Heart right ventricle (tissue), 16 donors: ENCODE data around the gene BABAM2. TPM values are rescaled to one million over a fixed set of nuclear protein-coding genes. Genes with fewer than 3 reads are reported as not detected.

Experiments
- ATAC-seq, 8 donors: fragments of 200-7000 bp; cut with Tn5 transposase; one replicate each; pipeline ENCODE4 v1.9.1; 2020; ENCODE audit warnings: mild to moderate bottlenecking in 8 of 8, moderate library complexity in 8 of 8, moderate number of reproducible peaks in 1 of 8
- DNase-seq, 2 donors: peaks; one replicate each; pipeline ENCODE4 v3.0.0-alpha.2; 2020
- H3K27ac ChIP-seq, 10 donors: fragments of 200-600 bp; sonication (generic) in 2 of 10; one replicate each; pipeline versions ENCODE4 v1.5.0 to v1.8.0; 2020 to 2022; ENCODE audit warnings: mild to moderate bottlenecking in 3 of 10
- H3K27me3 ChIP-seq, 7 donors: fragments of 200-600 bp; one replicate each; pipeline ENCODE4 v1.8.0; 2021 to 2022; ENCODE audit warnings: mild to moderate bottlenecking in 2 of 7
- H3K36me3 ChIP-seq, 9 donors: fragments of 200-600 bp; sonication (generic) in 1 of 9; one replicate each; pipeline versions ENCODE4 v1.5.0 to v1.8.0; 2020 to 2022; ENCODE audit warnings: mild to moderate bottlenecking in 2 of 9
- H3K4me1 ChIP-seq, 9 donors: fragments of 200-600 bp; sonication (generic) in 1 of 9; one replicate each; pipeline versions ENCODE4 v1.5.0 to v1.8.0; 2020 to 2022; ENCODE audit warnings: mild to moderate bottlenecking in 4 of 9
- H3K4me3 ChIP-seq, 10 donors: fragments of 200-600 bp; sonication (generic) in 2 of 10; one replicate each; pipeline versions ENCODE4 v1.5.0 to v1.8.0; 2020 to 2022; ENCODE audit warnings: mild to moderate bottlenecking in 7 of 10, moderate library complexity in 2 of 10
- H3K9me3 ChIP-seq, 11 donors: fragments of 200-600 bp in 10 of 11; sonication (generic) in 2 of 11; one replicate each; pipeline versions ENCODE4 v1.5.0 to v1.8.0; 2013 to 2022; ENCODE audit warnings: mild to moderate bottlenecking in 2 of 11, control low read depth in 1 of 11, moderate library complexity in 1 of 11
- CTCF ChIP-seq, 9 donors: fragments of 200-600 bp; sonication (generic) in 2 of 9; IDR thresholded peaks; one replicate each; pipeline versions ENCODE4 v1.5.0 to v1.8.0; 2021 to 2022; ENCODE audit warnings: antibody characterized with exemption in 9 of 9, mild to moderate bottlenecking in 5 of 9, moderate library complexity in 1 of 9
- WGBS, 2 donors: extraction: QIAGEN DNeasy Blood & Tissue Kit; methylation state at CpG; one replicate each; pipeline ENCODE4 v1.1.7; 2013; ENCODE audit warnings: inconsistent platforms in 1 of 2; 5-methylcytosine and 5-hydroxymethylcytosine counted together
- intact Hi-C, 10 donors: fragments of 100-400 bp; cut with DNase I; formaldehyde crosslinking; loops; one replicate each; pipeline versions ENCODE4 v1.11.1 to v1.14.2; 2022
- polyA plus RNA-seq, 2 donors: library from polyadenylated mRNA; stranded (reverse); fragments of 200-250 nt; gene quantifications; one replicate each; pipeline ENCODE4 v1.2.3, GENCODE V29; 2013
- total RNA-seq, 10 donors: library from RNA; stranded (reverse); fragmentation: NEBNext Ultra II Directional in 3 of 10; extraction: Animal tissue kit (Norgen Biotek cat#: 25700) in 3 of 10; gene quantifications; one replicate each; pipeline versions ENCODE4 v1.2.1 to v1.2.4, GENCODE V29; 2021 to 2023
- donor health status: Arrhythmogenic right ventricular cardiomyopathy.
- donor health status: ischemic (EF 13 %, LVEDD 7.1; RV severe dilation, severe dysfunction).
- donor health status: healthy with polysubstance abuse.
- donor health status: DM: no; HTN: yes; CAD: no.
- donor health status: DM: no; HTN: no; CAD: no.
- donor health status: ischemic (EF 25% LVEDD 6.9; RV normal size, moderate dysfunction).
- donor health status: ischemic (EF 25% LVEDD 5.7; RV mildly dilated, moderate dysfunction).
- donor health status: healthy.
- donor health status: DM: yes; HTN: yes; CAD: no.
- donor health status: Ischemic cardiomyopathy.
- donor health status: ischemic (EF 35%, LVEDD 5.7; RV mildly dilated, moderate dysfunction).
- donor health status: nonischemic (EF 11% LVEDD 7.7; RV severe dilation, severe dysfunction).
- donor health status: DM: yes; HTN: yes; CAD: no.
- donor health status: PGD.
- donor health status: ischemic (EF 29% LVEDD 5.4; RV normal size, mild dysfunction).
- donor health status: nonischemic (EF 23%, LVEDD 6.1; RV moderate dilation, normal function).

Gene BABAM2
- total and polyA plus RNA-seq, 12 donors = 13.3 to 83.4 (median 65.9) TPM

- H3K36me3 ChIP-seq = no peaks in the 10 kb centered on the region
- H3K27me3 ChIP-seq = no peaks in the 10 kb centered on the region
- 42 to 43% methylated on average over 4 of the region's 4 CpGs for WGBS, 2 donors
- H3K27ac ChIP-seq = peak overlapping the region in 2 of 10 donors; percentile 11 to 22
- H3K4me1 ChIP-seq = peaks cover 0 to 16% (median 0%) of the 10 kb centered on the region in 9 donors
- no peak overlapping the region for H3K4me3 ChIP-seq
- no peak for DNase-seq
- intact Hi-C loops = no loop called here
- TF ChIP-seq CTCF (IDR thresholded peaks at IDR 0.05) = no peak
- H3K9me3 ChIP-seq = no peaks in the 10 kb centered on the region
- ATAC-seq = peak in 2 of 8 donors; percentile 24 to 42
Measured at GRCh38 chr2:27844821-27845255, 45.7 kb upstream of the BABAM2 start.

- ATAC-seq (no peak), DNase-seq (no peak)
- Histone ChIP-seq H3K36me3 (no peaks in the 10 kb centered on the region), H3K27ac (no peak overlapping the region), H3K4me3 (no peak overlapping the region), H3K4me1 (peaks cover 0 to 16% (median 0%) of the 10 kb centered on the region in 9 donors), H3K27me3 (no peaks in the 10 kb centered on the region), H3K9me3 (no peaks in the 10 kb centered on the region)
- intact Hi-C loops = no loop called here
- WGBS, 2 donors = 91 to 97% methylated on average over 2 of the region's 2 CpGs
- TF ChIP-seq CTCF (IDR thresholded peaks at IDR 0.05) = no peak
Measured at GRCh38 chr2:27847333-27847732, 43.2 kb upstream of the BABAM2 start.

GRCh38 chr2:27849558-27850205 is 40.8 kb upstream of the BABAM2 start:
- peaks cover 0 to 8% (median 4%) of the 10 kb centered on the region in 9 donors for H3K4me1 ChIP-seq
- 90 to 92% methylated on average over 3 of the region's 3 CpGs for WGBS, 2 donors
- no peak for DNase-seq
- no peaks in the 10 kb centered on the region for H3K9me3 ChIP-seq
- no peak for ATAC-seq
- H3K27me3 ChIP-seq = no peaks in the 10 kb centered on the region
- intact Hi-C loops = no loop called here
- TF ChIP-seq CTCF (IDR thresholded peaks at IDR 0.05) = no peak
- no peaks in the 10 kb centered on the region for H3K36me3 ChIP-seq
- H3K27ac ChIP-seq = no peak overlapping the region
- no peak overlapping the region for H3K4me3 ChIP-seq

GRCh38 chr2:27852691-27853090 is 37.8 kb upstream of the BABAM2 start:
- no peak for TF ChIP-seq CTCF (IDR thresholded peaks at IDR 0.05)
- DNase-seq (no peak), ATAC-seq (no peak)
- Histone ChIP-seq H3K27ac (no peak overlapping the region), H3K4me1 (peaks cover 0 to 12% (median 0%) of the 10 kb centered on the region in 9 donors), H3K9me3 (peaks cover 0 to 6% (median 0%) of the 10 kb centered on the region in 11 donors), H3K4me3 (no peak overlapping the region), H3K36me3 (peaks cover 0 to 3% (median 0%) of the 10 kb centered on the region in 9 donors), H3K27me3 (no peaks in the 10 kb centered on the region)
- intact Hi-C loops = no loop called here
- WGBS, 2 donors = 95 to 96% methylated on average over 1 of the region's 1 CpG
